Chondrocyte (in vitro differentiated cells): Measurements from ENCODE around the gene ROGDI. TPM values are rescaled to one million over a fixed set of nuclear protein-coding genes. Genes with fewer than 3 reads are reported as not detected.

ENCODE experiments used
- DNase-seq: peaks from one replicate; pipeline ENCODE4 v3.0.0; 2021; ENCODE audit warnings: mixed read lengths, low spot score
- H3K27ac Mint-ChIP-seq: one replicate; pipeline ENCODE4 v1.8.0; 2021; ENCODE audit warnings: mild to moderate bottlenecking, moderate library complexity, mixed read lengths; ENCODE audit not compliant: unreplicated experiment
- H3K27me3 Mint-ChIP-seq: 2 replicates; pipeline ENCODE4 v1.8.0; 2021; ENCODE audit warnings: low read depth, mixed read lengths
- H3K36me3 Mint-ChIP-seq: 2 replicates; pipeline ENCODE4 v1.8.0; 2021; ENCODE audit warnings: low read depth, mixed read lengths
- H3K4me1 Mint-ChIP-seq: 2 replicates; pipeline ENCODE4 v1.8.0; 2021; ENCODE audit warnings: low read depth, mild to moderate bottlenecking, mixed read lengths
- H3K4me3 Mint-ChIP-seq: one replicate; pipeline ENCODE4 v1.8.0; 2021; ENCODE audit warnings: mild to moderate bottlenecking, moderate library complexity, mixed read lengths; ENCODE audit not compliant: unreplicated experiment
- H3K9me3 Mint-ChIP-seq: 2 replicates; pipeline ENCODE4 v1.8.0; 2021; ENCODE audit warnings: low read depth, mixed read lengths
- CTCF ChIP-seq: fragments of 200-600 bp; sonication (generic); IDR thresholded peaks from 2 replicates; pipeline ENCODE4 v1.5.0; 2021; ENCODE audit warnings: antibody characterized with exemption, mild to moderate bottlenecking, moderate library complexity
- total RNA-seq: library from RNA; stranded (reverse); gene quantifications from 3 replicates; pipeline ENCODE4 v1.2.1, GENCODE V29; 2021

Gene ROGDI
- total RNA-seq, 1 donor from 2014 or later = 37.6 TPM

DNA sequence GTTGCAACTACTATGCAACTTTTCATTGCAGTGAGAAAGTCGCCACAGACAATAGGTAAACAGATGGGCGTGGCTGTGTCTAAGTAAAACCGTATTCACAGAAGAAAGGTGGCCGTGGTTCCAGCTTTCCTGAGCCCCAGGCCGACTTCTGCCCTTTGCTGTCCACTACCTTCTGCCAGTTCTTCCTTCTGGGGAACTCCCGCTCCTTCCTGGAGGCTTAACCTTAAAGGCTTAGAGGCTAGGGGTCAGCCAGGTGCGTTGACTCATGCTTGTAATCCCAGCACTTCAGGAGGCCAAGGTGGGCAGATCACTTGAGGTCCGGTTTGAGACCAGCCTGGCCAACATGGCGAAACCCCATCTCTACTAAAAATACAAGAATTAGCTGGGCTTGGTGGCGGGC lies 12.2 kb downstream of the ROGDI start:
- Mint-ChIP-seq H3K36me3 (no peaks in the 10 kb centered on the region), H3K27ac (no peak overlapping the region), H3K9me3 (no peaks in the 10 kb centered on the region), H3K27me3 (no peaks in the 10 kb centered on the region), H3K4me1 (no peaks in the 10 kb centered on the region), H3K4me3 (no peak overlapping the region)
- DNase-seq = no peak
- no peak for TF ChIP-seq CTCF

GRCh38 chr16:4788910-4789309 lies 13.5 kb downstream of the ROGDI start:
- Mint-ChIP-seq H3K27ac (no peak overlapping the region), H3K27me3 (no peaks in the 10 kb centered on the region), H3K36me3 (no peaks in the 10 kb centered on the region), H3K4me3 (no peak overlapping the region), H3K9me3 (no peaks in the 10 kb centered on the region), H3K4me1 (no peaks in the 10 kb centered on the region)
- DNase-seq = no peak
- TF ChIP-seq CTCF = no peak

DNA sequence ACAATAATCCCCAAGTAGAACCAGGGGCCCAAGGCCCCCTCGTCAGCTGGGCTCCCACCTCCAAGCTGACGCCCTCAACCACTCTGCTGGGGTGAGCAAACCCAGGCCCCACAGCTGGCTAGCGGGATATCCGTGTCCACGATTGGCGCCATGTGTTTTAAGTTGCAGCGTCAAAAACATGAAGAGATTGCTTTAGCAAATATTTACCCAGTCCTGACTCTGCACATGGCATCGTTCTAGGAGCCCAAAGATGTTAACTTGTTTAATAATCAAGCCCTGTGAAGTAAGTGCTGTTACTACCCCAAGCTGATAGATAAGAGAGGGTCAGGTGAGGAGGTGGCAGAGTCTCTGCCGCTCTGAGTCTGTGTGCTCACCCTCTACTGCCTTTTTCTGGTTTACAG lies 13.9 kb downstream of the ROGDI start:
- Mint-ChIP-seq H3K27ac (no peak overlapping the region), H3K4me3 (no peak overlapping the region), H3K36me3 (no peaks in the 10 kb centered on the region), H3K27me3 (no peaks in the 10 kb centered on the region), H3K4me1 (no peaks in the 10 kb centered on the region), H3K9me3 (no peaks in the 10 kb centered on the region)
- no peak for TF ChIP-seq CTCF
- no peak for DNase-seq

DNA sequence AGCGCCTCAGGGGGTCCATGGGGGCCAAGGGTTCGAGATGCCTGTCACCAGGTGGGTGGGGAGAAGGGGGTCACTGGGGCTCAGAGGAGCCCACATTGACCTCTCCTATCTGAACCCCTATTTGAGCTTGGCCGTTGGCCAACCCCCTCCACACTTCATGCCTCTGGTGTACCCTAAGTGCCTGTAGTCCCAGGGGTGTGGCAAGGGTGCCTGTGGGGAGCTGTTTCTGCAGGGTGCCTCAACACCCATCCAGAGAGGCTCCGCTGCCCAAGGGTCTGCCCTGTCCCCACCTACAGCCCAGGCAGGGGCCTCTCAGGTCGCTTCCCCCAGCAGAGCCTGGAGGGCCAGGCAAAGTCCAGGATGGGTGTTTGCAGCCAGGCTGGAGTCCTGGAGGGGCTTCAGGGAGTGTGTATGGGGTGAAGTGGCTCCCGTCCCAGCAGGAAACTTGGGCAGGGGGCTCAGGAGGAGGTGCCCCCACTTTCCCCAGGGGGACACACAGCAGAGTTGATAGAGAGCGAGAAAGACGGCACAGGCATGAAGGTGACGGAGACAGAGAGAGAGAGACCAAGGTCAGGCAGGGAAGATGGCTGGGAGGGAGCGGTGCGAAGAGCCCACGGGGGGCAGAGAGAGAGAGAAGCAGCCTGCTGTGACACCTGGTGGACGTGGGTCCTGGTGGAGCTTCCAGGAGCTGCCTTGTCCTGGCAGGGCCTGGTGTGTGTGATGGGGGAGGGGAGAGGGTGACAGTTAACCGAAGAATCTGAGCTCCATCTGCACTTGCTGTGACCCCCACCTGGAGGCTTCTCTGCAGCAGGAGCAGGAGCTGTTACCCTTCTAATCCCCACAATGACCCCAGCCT lies 14.6 kb downstream of the ROGDI start, which contains the start of gene SEPTIN12:
Gene SEPTIN12 (minus strand): TSS at position 719 of the 856 bp plus-strand sequence. CDS start 700 bp downstream, at position 19.
- Mint-ChIP-seq H3K4me3 (no peak within 1 kb of the TSS), H3K27ac (no peak within 1 kb of the TSS)

DNA sequence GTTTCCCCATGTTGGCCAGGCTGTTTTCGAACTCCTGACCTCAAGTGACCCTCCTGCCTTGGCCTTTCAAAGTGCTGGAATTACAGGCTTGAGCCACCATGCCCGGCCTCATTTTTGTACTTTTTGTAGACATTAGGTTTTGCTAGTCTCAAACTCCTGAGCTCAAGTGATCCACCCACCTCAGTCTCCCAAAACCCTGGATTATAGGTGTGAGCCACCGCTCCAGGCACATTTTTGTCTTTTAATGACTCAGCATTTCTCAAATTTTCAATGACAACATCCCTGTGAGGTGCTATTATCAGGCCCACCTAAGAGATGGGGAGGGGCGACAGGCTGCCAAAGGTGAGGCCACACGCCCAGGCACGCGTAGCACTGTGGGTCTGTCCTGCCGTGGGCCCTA lies 15.4 kb downstream of the ROGDI start:
- no peak overlapping the region for H3K4me3 Mint-ChIP-seq
- DNase-seq = no peak

More for the DNA sequence above, 14.6 kb downstream of the ROGDI start, which contains the start of gene SEPTIN12:
- Mint-ChIP-seq H3K9me3 (no peaks in the 10 kb centered on the region), H3K27me3 (no peaks in the 10 kb centered on the region), H3K36me3 (no peaks in the 10 kb centered on the region), H3K4me1 (no peaks in the 10 kb centered on the region)
- no peak for DNase-seq
- no peak for TF ChIP-seq CTCF

More for the DNA sequence above, 15.4 kb downstream of the ROGDI start:
- Mint-ChIP-seq H3K36me3 (no peaks in the 10 kb centered on the region), H3K9me3 (no peaks in the 10 kb centered on the region), H3K4me1 (no peaks in the 10 kb centered on the region), H3K27ac (no peak overlapping the region), H3K27me3 (no peaks in the 10 kb centered on the region)
- TF ChIP-seq CTCF = no peak
